Kidney epithelial cell (primary cell): Measurements from ENCODE around the gene CFAP65. TPM values are rescaled to one million over a fixed set of nuclear protein-coding genes. Genes with fewer than 3 reads are reported as not detected.

Experiments used
- DNase-seq: peaks from one replicate; pipeline ENCODE4 v3.0.0-alpha.2; 2010; ENCODE audit warnings: low read depth
- H3K27me3 ChIP-seq: 2 replicates; pipeline ENCODE4 v1.6.0; 2011; ENCODE audit warnings: low read length; ENCODE audit not compliant: control insufficient read depth, insufficient read depth
- H3K36me3 ChIP-seq: 2 replicates; pipeline ENCODE4 v1.5.1; 2011; ENCODE audit warnings: low read length; ENCODE audit not compliant: control insufficient read depth, insufficient read depth
- H3K4me3 ChIP-seq: 2 replicates; pipeline ENCODE4 v1.5.1; 2011; ENCODE audit warnings: low read depth, mild to moderate bottlenecking, control low read depth, low read length
- CTCF ChIP-seq: IDR thresholded peaks from 2 replicates; pipeline ENCODE4 v1.5.1; 2011; ENCODE audit warnings: mild to moderate bottlenecking, moderate library complexity, low read length, control low read depth, inconsistent platforms; ENCODE audit not compliant: insufficient read depth, poor library complexity, severe bottlenecking
- total RNA-seq: library from RNA; depleted of rRNA; stranded (reverse); fragments of >200 nt; gene quantifications from 2 replicates; pipeline ENCODE4 v1.2.3, GENCODE V29; 2015

CFAP65 gene
- total RNA-seq, 1 donor from 2014 or later: not detected

- H3K27me3 ChIP-seq: peaks cover 92% of the 10 kb centered on the region
- no peak for DNase-seq
- no peaks in the 10 kb centered on the region for H3K36me3 ChIP-seq
- H3K4me3 ChIP-seq: no peak overlapping the region
- TF ChIP-seq CTCF: no peak
Observed at GRCh38 chr2:218997731-218998130, 43.6 kb downstream of the CFAP65 start.

DNA sequence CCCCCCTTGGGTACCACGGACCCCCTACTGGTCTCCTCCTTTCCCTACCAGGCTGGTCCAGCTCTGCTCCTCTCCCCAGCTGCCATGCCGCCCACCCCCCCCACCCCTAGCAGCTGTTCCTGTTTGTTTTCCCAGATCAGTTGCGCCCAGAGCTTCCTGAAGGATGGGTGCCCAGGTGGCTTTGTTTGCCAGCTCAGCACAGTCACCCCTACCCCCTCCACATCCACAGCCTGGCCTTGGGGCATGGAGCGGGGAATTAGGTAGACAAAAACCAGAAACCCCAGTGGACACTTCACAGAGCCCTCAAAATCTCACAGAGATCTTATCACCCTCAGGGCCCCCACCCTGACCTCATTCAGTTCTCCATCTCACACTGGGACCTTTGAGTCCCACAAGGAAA is 44.4 kb downstream of the CFAP65 start:
- Histone ChIP-seq H3K36me3 (no peaks in the 10 kb centered on the region), H3K27me3 (peaks cover 92% of the 10 kb centered on the region), H3K4me3 (no peak overlapping the region)
- no peak for DNase-seq
- no peak for TF ChIP-seq CTCF

DNA sequence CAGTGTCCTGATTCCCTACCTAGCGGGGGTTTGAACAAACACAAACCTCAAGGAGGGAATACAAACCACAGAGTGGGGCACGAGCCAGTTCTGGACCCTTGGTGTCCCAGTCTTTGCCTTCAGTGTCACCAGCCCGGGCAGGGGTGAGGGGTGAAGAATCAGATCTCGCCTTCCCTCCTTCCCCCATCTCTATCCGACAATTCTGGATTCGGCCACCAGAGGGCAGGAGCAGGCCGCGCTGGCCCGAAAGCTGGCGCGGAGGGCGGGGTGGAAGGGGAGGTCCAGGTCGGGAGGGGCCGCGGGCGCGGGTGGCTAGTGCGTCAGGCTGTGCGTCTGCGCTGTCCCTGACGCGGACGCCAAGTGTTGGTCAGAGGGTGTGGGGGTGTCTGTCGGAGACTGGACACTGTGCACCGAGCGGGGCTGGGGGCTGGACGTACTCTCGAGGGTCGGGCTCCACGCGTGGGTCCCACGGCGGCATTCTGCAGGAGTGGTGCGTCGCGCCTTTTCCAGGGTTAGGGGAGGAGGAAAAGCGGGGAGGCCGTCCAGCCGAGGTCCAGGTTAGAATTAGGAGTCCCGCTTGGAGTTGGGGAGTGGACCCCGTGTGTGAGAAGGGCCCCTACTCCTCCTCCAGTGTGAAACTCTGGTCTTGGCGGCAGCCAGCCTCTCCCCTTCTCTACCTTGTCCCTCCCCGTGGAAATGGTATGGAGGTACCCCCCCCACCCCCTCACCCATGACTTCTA is 45.2 kb downstream of the CFAP65 start:
- DNase-seq: no peak
- peak; percentile 88 for TF ChIP-seq CTCF
- Histone ChIP-seq H3K36me3 (no peaks in the 10 kb centered on the region), H3K27me3 (peaks cover 92% of the 10 kb centered on the region), H3K4me3 (peak overlapping the region; percentile 21)

GRCh38 chr2:218995561-218995960 is 45.8 kb downstream of the CFAP65 start:
- Histone ChIP-seq H3K36me3 (no peaks in the 10 kb centered on the region), H3K27me3 (peaks cover 92% of the 10 kb centered on the region), H3K4me3 (no peak overlapping the region)
- no peak for DNase-seq
- TF ChIP-seq CTCF: no peak

GRCh38 chr2:218993345-218994315 is 47.7 kb downstream of the CFAP65 start, which contains the start of gene CRYBA2:
TSS of gene CRYBA2 (minus strand) at chr2:218993422. CDS start at chr2:218993176, 246 bp downstream.
- Histone ChIP-seq H3K27me3 (peaks cover 95% of the 10 kb centered on the region), H3K4me3 (no peak within 1 kb of the TSS), H3K36me3 (no peaks in the 10 kb centered on the region)
- DNase-seq: no peak
- TF ChIP-seq CTCF: no peak
